Pancreas (tissue), 10 donors: ENCODE data around the gene CMTM8. TPM values are rescaled to one million over a fixed set of nuclear protein-coding genes. Genes with fewer than 3 reads are reported as not detected.
A peak's percentile ranks its signal among the peaks of the same experiment; 100 is the strongest.

ENCODE experiments used
- ATAC-seq, 4 donors: fragments of 200-7000 bp; cut with Tn5 transposase; one replicate each; pipeline versions ENCODE4 v1.8.0 to v1.9.1; 2020; ENCODE audit warnings: mild to moderate bottlenecking in 4 of 4, moderate library complexity in 4 of 4
- DNase-seq, 6 donors: peaks; one replicate each; pipeline ENCODE4 v3.0.0-alpha.2; 2020
- FAIRE-seq: peaks from 2 replicates; lab custom pipeline; 2012; peaks lifted over from hg19 to GRCh38; lab: Jason Lieb, UNC
- H3K27ac ChIP-seq, 4 donors: fragments of 200-600 bp; sonication (generic); 1 replicate in 3 of 4; 2 replicates in 1 of 4; pipeline versions ENCODE4 v1.5.0 to v1.8.0; 2020
- H3K27me3 ChIP-seq, 4 donors: fragments of 200-600 bp; one replicate each; pipeline ENCODE4 v1.8.0; 2021
- H3K36me3 ChIP-seq, 3 donors: fragments of 200-600 bp; sonication (generic) in 1 of 3; one replicate each; pipeline versions ENCODE4 v1.5.0 to v1.8.0; 2020 to 2021
- H3K4me1 ChIP-seq, 3 donors: fragments of 200-600 bp; one replicate each; pipeline ENCODE4 v1.8.0; 2021
- H3K4me3 ChIP-seq, 4 donors: fragments of 200-600 bp; sonication (generic) in 2 of 4; one replicate each; pipeline versions ENCODE4 v1.5.0 to v1.8.0; 2020 to 2021
- H3K9me3 ChIP-seq, 4 donors: fragments of 200-600 bp; one replicate each; pipeline ENCODE4 v1.8.0; 2021
- WGBS, 2 donors: extraction: QIAGEN DNeasy Blood & Tissue Kit; methylation state at CpG; one replicate each; pipeline ENCODE4 v1.1.7; 2013; 5-methylcytosine and 5-hydroxymethylcytosine counted together
- intact Hi-C, 3 donors: fragments of 100-400 bp; cut with DNase I; formaldehyde crosslinking; loops; one replicate each; pipeline versions ENCODE4 v1.11.1 to v1.14.2; 2022
- polyA plus RNA-seq, 2 donors: library from polyadenylated mRNA; stranded (reverse); fragments of 200-250 nt; gene quantifications; one replicate each; pipeline ENCODE4 v1.2.3, GENCODE V29; 2013
- total RNA-seq, 6 donors: library from RNA; stranded (reverse); fragmentation: NEBNext Ultra II Directional in 4 of 6; extraction: Animal tissue kit (Norgen Biotek cat#: 25700) in 4 of 6; gene quantifications; one replicate each; pipeline versions ENCODE4 v1.2.1 to v1.2.4, GENCODE V29; 2021 to 2023
- TF ChIP-seq, protein P1 (sequence below), 4 donors: fragments of 200-600 bp; sonication (generic) in 3 of 4; IDR thresholded peaks; one replicate each; pipeline versions ENCODE4 v1.5.0 to v1.8.0; 2021; ENCODE audit warnings: antibody characterized with exemption in 4 of 4
- donor health status: healthy with polysubstance abuse.
- donor health status: DM: no; HTN: no; CAD: no; lungs with moderate emphysema.
- donor health status: DM: no; HTN: no; CAD: no.
- donor health status: control.
- donor health status: control.
- donor health status: Bipolar disorder and iron deficiency.
- donor health status: DM: yes; HTN: yes; CAD: no.
- donor health status: DM: no; HTN: no; CAD: no.
- donor health status: DM: no; HTN: no; CAD: no.
- donor health status: DM: yes; HTN: yes; CAD: no.

Gene CMTM8
- total and polyA plus RNA-seq, 8 donors, result 11.0 to 23.7 (median 16.7) TPM

DNA sequence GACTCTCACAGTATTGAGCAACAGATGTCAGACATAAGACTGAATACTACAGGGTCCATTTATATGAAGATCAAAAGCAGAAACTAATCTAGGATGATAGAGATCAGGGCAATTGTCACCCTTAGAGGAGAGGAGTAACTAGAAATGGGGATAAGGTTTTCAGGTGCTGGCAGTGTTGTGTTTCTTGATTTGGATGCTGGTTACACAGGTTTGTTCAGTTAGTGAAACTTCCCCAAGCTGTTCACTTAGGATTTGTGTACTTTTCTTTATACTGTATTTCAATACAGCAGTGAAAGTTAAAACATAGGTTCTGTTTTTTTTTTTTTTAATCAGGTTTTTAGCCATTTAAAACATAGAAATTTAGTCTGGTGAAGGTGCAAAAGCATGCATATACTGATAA is 114.1 kb downstream of the CMTM8 start:
- H3K9me3 ChIP-seq, result no peaks in the 10 kb centered on the region
- no peak for FAIRE-seq
- no peaks in the 10 kb centered on the region for H3K27me3 ChIP-seq
- no peak for DNase-seq
- peak in 1 of 4 donors; percentile 15 for ATAC-seq
- intact Hi-C loops, result no loop called here
- no peak overlapping the region for H3K4me3 ChIP-seq
- TF ChIP-seq, protein P1, sequence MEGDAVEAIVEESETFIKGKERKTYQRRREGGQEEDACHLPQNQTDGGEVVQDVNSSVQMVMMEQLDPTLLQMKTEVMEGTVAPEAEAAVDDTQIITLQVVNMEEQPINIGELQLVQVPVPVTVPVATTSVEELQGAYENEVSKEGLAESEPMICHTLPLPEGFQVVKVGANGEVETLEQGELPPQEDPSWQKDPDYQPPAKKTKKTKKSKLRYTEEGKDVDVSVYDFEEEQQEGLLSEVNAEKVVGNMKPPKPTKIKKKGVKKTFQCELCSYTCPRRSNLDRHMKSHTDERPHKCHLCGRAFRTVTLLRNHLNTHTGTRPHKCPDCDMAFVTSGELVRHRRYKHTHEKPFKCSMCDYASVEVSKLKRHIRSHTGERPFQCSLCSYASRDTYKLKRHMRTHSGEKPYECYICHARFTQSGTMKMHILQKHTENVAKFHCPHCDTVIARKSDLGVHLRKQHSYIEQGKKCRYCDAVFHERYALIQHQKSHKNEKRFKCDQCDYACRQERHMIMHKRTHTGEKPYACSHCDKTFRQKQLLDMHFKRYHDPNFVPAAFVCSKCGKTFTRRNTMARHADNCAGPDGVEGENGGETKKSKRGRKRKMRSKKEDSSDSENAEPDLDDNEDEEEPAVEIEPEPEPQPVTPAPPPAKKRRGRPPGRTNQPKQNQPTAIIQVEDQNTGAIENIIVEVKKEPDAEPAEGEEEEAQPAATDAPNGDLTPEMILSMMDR (IDR thresholded peaks at IDR 0.05), result no peak
- no peak overlapping the region for H3K27ac ChIP-seq
- peaks cover 3 to 5% (median 5%) of the 10 kb centered on the region in 3 donors for H3K4me1 ChIP-seq
- H3K36me3 ChIP-seq, result peaks cover 0 to under 1% (median 0%) of the 10 kb centered on the region in 3 donors

DNA sequence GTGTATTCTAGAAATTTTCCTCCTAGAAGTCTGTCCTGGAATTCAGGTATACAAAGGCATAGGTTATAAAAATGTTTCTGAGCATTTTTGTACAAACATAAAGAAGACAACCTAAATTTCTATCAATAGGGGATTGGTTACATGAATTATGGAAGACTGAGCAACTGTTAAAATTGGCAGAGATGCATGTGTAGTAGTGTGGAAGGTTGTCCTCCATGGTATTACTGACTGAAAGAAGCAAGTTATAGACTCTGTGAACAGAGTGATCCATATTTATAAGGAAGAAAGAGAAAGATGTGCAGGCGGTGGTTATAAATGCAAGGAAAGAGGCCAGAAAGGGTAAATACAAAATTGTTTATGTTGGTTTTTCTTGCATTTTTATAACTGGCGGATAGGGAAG is 114.9 kb downstream of the CMTM8 start:
- no peaks in the 10 kb centered on the region for H3K27me3 ChIP-seq
- no peaks in the 10 kb centered on the region for H3K9me3 ChIP-seq
- no peak for FAIRE-seq
- no peak overlapping the region for H3K4me3 ChIP-seq
- intact Hi-C loops, result no loop called here
- DNase-seq, result no peak
- H3K4me1 ChIP-seq, result peaks cover 3 to 5% (median 5%) of the 10 kb centered on the region in 3 donors
- peaks cover 0 to 8% (median 0%) of the 10 kb centered on the region in 3 donors for H3K36me3 ChIP-seq
- TF ChIP-seq, protein P1 (IDR thresholded peaks at IDR 0.05), result no peak
- 97 to 100% methylated on average over 2 of the region's 2 CpGs for WGBS, 2 donors
- H3K27ac ChIP-seq, result no peak overlapping the region
- no peak for ATAC-seq

DNA sequence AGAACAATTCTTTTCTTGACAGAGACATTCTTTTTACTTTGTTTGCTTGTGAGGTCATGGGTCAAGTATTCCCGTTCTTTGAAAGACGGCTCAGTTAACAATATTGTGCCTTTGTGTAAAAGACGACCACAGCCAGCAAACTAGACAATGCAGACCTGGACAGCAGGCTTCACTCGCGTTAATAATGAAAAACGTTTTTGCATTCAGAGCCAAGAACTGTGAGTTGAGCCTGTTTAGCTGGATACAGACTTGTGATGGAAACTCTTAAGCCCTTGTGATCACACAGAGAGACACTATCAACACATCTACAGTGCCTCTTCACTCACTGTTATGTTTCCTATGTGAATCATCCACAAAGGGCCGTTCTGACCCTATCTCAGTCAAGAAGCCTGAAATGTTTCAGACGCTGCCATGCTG is 115.9 kb downstream of the CMTM8 start:
- Histone ChIP-seq H3K36me3 (peaks cover 0 to 17% (median 0%) of the 10 kb centered on the region in 3 donors), H3K9me3 (no peaks in the 10 kb centered on the region), H3K27me3 (no peaks in the 10 kb centered on the region), H3K4me1 (peaks cover 3 to 5% (median 5%) of the 10 kb centered on the region in 3 donors), H3K27ac (no peak overlapping the region), H3K4me3 (no peak overlapping the region)
- TF ChIP-seq, protein P1 (IDR thresholded peaks at IDR 0.05), result no peak
- ATAC-seq (peak in 3 of 4 donors; percentile 30 to 59 (median 40)), FAIRE-seq (no peak), DNase-seq (no peak)
- intact Hi-C loops, result no loop called here
- WGBS, 2 donors, result 23 to 28% methylated on average over 8 of the region's 8 CpGs

DNA sequence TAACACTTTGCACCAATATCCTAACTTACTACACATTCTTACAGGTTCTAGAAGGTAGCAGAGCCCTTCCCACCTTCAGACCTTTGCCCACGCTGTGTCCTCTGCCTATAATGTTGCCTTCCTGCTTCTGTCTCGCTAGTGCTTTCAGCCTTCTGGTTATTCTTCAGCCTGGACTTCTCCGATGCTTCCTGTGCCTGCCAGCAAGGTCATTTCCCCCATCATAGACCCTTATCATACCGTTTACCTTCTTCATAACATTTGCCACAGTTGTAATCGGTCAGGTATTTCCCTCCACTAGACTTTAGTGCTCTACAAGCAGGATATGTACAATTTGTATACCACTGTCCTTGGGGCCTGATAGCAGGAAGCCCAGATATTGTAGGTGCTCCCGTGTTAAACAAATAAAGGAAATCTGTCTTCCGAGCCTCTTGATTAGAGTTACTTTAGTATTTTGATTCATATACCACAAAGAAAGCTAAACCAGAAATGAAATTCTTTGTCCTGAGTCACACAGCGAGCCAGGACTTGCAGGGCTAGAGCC is 117.3 kb downstream of the CMTM8 start:
- FAIRE-seq (no peak), ATAC-seq (peak in 3 of 4 donors; percentile 42 to 59 (median 47)), DNase-seq (no peak)
- intact Hi-C loops, result no loop called here
- Histone ChIP-seq H3K27ac (no peak overlapping the region), H3K9me3 (no peaks in the 10 kb centered on the region), H3K4me1 (peaks cover 3 to 5% (median 5%) of the 10 kb centered on the region in 3 donors), H3K4me3 (no peak overlapping the region), H3K27me3 (no peaks in the 10 kb centered on the region), H3K36me3 (peaks cover 0 to 17% (median 0%) of the 10 kb centered on the region in 3 donors)
- TF ChIP-seq, protein P1 (IDR thresholded peaks at IDR 0.05), result no peak
- 47 to 50% methylated on average over 8 of the region's 8 CpGs for WGBS, 2 donors

DNA sequence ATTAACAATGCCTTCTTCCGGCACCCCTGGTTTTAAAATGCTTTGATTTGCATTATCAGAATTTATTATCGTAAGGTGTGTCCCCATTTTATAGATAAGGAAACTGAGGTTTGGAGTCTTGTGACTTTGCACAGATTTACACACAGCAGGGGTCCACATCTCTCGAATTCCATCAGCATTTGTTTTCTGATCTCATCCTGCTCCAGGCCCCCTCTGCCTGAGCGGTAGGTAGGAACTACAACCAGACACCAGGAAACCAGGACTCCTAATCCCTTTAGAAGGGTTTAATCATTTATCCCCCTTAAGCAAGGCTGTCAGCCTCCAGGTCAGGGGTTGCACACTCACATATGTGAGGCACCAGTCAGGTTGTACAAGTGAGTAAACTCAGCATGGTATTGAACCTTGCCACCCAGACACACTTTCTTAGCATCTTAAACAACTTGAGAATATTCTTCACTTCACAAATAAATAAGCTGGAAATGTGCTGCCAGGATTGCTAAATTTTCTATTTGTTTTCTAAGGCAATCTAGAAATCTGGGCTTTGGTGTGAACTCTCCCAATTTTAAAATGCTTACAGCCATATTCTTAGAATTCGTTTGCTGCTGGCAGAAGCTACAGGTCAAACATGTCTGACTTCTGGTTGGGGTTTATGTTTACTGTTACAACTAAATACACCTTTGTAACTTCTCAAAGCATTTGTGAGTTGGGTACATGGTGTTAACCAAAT is 121.4 kb downstream of the CMTM8 start:
- H3K9me3 ChIP-seq, result no peaks in the 10 kb centered on the region
- ATAC-seq, result no peak
- no peaks in the 10 kb centered on the region for H3K27me3 ChIP-seq
- DNase-seq, result no peak
- TF ChIP-seq, protein P1 (IDR thresholded peaks at IDR 0.05), result no peak
- intact Hi-C loops, result no loop called here
- WGBS, 2 donors, result 77 to 82% methylated on average over 5 of the region's 5 CpGs
- no peak for FAIRE-seq
- H3K36me3 ChIP-seq, result peaks cover 0 to 17% (median 0%) of the 10 kb centered on the region in 3 donors
- no peaks in the 10 kb centered on the region for H3K4me1 ChIP-seq
- no peak overlapping the region for H3K4me3 ChIP-seq
- no peak overlapping the region for H3K27ac ChIP-seq
